GM18498 (cell line): ENCODE data around the gene RELL1.

Source experiments
- ATAC-seq: cut with Tn5 transposase; IDR thresholded peaks from one replicate; pipeline ENCODE4 v1.9.1; 2021; ENCODE audit warnings: mild to moderate bottlenecking, moderate library complexity; ENCODE audit not compliant: unreplicated experiment

RELL1 gene

DNA sequence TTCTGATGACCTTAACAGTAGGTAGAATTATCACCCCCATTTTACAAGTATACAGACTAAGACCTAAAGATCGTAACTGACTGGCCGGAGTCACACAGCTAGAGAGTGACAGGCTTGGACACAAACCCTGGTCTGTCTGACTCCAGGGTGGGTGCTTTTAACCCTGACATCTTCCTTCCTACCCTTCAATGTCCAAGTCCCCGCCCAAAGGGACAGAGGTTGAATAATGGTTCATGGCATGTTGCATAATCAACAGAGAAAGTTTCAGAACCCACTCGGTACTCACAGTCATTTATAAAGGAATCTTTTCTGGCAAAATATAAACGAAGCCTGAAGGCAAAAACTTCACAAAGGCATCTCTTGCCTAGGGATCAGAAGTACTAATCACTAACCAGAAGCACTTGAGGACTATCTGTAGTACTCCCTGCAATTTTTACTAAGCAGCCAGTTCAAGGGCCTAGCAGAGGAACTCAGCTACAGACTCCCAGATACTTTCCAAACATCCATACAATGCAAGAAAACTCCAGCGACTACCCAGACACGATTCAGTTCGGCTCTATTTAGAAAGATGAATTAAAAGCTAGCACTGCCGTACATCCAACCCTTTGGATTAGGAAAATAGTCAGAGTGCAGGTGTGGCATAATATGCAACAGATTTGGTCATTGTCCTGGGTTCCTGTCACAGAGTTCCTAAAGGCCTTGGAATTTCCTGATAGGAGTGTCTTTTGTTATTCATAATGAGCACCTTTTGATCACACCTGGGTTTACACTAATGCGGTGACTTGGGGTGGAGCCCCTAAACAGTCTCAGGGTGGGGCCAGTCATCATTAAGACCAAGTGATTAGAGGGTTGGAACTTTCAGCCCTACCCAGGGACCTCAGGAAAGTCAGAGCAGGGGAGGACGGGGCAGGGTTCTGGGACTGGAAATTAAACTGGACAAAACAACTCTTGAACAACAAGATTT is 44.0 kb downstream of the RELL1 start:
- ATAC-seq = no peak

DNA sequence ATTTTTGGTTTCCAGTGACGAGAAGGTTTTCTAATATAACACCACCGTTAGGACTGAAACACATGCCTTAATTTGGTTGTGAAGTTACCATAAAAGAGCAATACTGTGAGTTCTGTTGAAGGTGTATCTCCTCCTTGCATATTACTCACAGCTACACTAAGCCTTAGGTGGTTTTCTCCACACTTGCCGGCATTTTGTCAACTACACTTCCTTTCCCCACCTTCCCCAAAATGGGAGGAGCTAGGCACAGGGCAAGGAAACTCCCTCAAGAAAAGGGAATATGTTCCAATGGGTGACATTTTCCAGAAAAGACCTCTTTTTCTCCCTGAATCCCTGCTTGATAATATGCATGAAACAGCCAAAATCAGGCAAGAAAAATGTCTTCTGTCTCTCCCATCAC is 44.8 kb downstream of the RELL1 start:
- ATAC-seq = no peak

DNA sequence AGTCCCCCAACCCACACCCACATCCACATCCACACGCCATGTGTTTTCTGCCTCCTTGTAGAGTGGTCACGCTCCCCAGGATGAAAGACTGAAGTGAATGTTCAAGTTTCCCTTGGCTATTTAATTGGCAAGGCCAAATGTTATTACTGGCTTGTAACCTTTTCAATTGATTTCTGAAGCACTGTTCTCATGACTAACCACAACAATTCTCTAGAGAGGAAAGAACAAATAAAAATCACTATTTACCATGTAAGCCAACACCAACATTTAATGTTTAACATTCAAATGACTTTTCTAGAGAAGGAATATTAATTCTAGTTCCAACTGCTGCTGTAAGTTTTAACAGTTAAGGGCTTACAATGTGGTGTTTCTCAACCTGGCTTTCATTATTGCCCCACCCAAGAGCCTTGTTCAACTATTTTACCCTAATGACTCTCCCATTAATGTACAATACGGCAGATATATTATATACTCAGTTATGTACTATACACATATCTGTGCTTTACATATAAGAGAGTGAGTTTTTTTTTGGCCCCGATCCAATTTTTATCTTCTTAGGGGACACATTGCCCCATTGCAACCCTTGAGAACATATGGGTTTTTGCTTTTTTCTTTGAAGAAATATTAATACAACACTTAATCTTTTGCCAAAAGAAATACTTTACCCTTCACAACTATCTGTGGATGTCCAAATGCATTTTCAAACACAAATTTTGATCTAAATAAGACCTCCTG is 46.5 kb downstream of the RELL1 start:
- ATAC-seq = no peak

DNA sequence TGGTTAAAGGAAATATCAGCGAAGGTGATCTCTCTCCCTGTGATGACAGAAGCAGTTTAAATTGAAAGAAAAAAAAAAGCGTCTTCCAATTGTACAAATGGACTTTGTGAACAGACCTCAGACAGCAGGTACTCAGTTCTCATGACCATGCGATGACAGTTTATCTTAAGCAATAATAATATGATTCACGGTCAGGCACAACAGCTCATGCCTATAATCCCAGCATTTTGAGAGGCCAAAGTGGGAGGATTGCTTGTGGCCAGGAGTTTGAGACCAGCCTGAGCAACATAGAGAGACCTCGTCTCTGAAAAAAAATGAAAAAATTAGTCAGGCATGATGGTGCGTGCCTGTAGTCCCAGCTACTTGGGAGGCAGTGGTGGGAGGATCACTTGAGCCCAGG is 51.0 kb downstream of the RELL1 start:
- ATAC-seq = no peak

DNA sequence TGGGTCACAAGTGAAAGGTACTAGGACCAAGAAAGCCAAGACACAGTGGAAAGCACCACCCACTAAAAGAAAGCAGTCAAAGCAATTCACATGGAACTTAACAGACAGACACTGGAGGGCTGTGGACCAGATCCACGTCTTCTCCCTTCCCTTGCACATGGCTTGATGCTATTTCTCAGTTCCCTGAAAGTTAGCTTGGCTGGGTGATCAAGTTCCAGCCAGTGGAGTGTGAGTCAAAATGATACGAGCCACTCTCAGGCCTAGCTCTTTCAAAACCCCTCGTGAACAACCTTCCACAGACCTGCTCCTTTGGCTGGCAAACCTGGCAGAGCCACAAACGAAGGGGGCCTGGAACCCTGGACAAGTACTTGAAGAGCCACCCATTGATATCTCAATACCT is 52.0 kb downstream of the RELL1 start:
- no peak for ATAC-seq

DNA sequence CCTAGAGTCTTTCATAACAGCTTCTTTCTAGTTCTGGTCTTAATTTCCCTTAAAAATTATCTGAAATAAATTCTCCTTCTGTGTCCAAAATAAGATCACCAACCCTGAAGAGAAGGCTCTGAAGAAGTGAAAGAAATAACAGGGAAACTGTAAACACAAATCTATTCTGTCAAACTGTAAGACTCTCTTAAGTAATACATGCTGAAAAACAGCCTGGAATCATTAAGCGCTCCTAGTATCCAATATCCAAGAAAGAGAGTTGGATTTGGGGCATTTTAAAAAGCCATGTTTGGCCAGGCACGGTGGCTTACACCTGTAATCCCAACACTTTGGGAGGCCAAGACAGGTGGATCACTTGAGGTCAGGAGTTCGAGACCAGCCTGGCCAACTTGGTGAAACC is 53.3 kb downstream of the RELL1 start:
- no peak for ATAC-seq

DNA sequence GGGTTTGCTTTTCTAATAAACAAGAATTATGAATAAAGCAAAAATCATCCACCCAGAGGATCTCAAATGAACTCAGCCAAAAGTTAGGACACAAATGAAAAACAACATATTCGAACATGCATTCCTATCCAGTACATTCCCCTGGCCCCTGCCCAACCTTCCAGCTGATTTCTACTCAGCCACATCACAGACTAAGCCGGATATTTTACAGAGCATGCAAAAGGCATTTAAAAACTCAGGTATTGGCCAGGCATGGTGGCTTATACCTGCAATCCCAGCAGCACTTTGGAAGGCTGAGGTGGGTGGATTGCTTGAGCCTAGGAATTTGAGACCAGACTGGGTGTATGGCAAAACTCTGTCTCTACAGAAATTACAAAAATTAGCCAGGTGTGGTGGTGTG is 54.6 kb downstream of the RELL1 start:
- ATAC-seq = no peak

DNA sequence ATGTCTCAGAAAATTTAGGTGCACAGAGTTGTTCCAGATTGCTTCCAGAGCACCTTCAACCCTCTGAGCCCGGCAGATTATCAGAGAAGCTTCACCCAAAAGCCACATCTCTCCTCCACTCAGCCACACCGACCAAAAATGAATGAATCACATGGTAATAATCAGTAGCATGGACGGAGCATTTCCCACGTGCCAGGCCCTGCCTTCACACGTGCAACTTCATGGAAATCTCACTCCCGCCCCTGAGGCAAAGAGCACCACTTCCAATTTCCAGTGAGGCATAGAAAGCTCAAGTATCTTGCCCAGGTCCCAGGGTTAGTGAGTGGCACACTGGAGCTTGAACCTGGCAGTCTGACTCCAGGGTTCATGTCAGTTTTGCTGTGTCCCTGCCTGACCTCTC is 56.5 kb downstream of the RELL1 start:
- no peak for ATAC-seq

DNA sequence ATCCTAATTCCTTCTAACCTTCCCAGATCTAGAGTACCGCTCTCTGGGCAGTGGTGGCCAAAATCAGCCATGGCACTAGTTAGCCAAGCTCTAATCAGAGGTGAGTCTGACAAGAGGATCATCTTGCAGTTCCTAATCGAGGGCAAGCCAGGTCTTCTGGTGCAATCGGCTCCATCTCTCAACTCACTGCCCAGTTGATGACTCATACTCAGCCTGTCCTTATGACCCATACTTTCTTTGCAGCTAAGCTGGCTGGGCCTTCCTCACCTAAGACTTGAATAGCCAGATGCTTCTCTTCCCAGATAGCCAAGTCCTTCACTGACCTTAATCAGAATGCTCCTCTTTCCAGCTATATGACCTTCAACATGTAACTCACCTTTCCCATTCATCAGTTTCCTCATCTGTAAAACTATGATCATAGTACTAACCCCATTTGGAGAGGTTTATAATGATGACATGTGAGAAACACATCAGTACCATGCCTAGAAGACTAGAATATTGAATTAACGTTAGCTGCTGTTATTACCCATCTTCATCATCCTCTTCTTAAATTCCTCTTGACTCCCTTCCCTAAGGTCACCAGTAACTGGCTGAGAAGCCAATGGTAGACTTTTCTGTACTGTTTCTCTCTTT is 57.1 kb downstream of the RELL1 start:
- ATAC-seq = no peak

DNA sequence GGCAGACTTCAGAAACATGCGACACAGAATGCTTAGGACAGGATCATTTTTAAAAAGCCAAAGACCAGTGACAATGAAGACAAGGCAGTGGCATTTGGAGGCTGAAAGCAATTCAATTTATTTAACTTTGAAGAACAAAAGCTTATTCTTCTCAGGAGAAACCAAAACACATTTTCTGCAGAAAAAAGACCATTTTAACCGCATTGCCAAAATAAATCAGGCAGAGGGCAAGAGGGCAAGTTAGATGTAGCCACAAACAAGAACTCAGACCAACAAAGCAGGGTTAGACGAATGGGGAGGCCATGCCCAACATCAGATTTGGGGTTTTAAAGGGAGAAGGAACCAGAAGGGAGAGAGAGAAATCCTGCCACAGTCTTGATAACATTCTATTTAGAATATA is 58.9 kb downstream of the RELL1 start:
- no peak for ATAC-seq

DNA sequence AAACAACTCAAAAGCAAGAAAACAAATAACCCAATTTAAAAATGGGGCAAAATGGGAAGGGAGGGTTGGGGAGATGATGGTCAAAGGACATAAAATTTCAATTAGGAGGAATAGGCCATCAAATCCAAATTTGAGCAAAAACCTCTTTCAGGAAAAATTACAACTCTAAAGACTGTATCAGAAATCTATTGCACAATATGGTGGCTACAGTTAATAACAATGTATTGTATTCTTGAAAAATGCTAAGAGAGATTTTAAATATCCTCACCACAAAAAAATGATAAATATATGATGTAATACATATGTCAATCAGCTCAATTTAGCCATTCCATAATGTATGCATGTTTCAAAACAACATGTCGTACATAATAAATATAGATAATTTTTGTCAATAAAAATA is 60.7 kb downstream of the RELL1 start:
- ATAC-seq = no peak

DNA sequence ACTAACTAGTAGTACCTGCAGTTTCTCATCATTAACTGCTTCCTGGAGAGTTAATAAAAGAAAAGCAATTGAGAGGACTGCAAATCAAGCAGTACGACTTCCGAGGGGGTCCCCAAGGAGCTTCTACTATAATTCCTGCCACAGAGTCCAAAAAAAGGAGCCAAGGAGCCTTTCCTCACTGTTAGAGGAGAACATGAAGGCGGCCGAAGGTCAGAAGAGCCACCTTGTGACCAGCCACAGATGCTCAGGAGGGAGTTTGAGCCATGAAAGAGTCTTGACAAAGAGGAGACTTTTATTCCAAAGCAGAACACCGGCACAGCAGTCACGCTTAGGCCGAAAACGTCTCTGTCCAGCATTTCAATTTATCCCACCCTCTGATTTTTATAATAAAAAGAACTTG is 62.2 kb downstream of the RELL1 start:
- no peak for ATAC-seq

DNA sequence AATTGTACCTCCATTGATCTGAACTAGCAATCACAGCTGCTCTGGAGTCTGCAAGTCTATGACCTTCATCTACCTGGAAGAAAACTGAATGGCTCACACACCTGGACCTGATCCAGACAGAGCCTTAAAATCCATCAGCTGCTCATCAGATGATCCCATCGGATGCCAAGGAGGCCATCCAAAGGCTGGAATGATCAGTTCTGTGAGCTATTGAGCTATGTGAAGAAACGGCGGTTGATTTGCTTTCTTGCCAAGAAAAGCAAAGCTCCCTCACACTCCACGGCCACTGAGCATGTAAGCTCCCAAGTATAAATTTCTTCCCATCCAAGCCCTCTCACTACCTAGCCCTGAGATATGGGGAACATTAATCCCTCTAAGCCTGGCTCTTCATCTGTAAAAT is 63.1 kb downstream of the RELL1 start:
- ATAC-seq = no peak

DNA sequence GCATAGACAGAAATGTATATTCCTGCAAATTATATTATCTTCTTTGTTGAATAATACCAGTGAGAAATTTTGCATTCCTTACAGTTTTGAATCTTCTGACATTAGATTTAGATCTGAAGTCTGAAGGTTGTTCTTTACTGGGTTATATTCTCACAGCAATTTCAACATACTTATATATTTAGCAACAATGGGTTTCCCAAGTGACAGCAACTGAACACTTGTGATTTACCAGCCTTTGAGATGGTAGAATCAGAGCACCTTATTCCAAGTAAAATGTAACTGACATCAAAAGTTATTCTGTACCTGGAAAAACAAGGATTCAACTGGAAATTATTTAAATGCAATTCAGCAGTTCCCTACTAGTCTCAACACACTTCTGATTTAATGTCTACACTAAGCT is 66.0 kb downstream of the RELL1 start:
- no peak for ATAC-seq

DNA sequence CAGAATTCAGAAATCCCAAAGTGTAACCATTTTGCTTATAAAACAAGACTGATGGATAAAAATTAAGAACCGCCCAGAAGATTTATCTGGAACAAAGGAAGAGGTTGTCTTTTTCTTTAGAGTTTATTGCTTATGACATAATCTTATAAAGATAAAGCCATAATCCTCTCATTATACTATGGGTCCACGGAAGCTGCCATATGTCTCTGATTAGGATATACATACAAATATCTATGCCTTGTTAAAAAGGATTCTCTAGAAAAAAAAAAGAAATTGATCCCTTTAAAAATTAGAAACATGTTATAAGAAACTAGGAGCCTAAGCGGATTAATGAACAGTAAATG is 70.5 kb downstream of the RELL1 start:
- no peak for ATAC-seq

DNA sequence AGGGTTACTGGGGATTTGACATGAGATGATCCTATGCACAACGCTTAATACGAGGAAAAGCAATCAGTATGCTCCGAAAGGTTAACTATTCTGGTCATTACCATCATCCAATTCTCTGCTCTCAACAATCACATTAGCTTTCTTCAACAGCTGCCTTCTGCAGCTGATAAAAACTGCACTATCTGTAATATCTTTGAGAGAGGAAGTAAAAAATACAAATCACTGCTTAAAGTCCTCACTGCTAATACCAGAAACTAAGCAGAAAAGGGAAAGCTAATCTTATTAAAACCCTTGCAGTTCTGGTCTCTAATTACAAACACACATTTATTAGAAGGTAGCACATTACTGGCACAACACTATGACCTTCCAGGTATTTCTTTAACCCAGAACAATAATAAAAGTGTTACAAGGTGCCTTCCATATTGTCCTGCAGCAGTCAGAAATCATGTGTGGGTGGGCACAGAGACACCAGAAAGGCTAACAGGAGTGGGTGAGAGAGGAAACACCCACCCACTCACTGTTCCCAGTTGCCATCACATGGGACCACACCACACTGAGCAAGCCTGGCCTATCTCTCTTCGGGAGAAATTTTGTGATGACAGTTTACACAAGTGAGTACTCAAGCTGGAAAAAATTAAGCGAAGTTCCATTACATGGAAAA is 71.0 kb downstream of the RELL1 start:
- ATAC-seq = no peak

DNA sequence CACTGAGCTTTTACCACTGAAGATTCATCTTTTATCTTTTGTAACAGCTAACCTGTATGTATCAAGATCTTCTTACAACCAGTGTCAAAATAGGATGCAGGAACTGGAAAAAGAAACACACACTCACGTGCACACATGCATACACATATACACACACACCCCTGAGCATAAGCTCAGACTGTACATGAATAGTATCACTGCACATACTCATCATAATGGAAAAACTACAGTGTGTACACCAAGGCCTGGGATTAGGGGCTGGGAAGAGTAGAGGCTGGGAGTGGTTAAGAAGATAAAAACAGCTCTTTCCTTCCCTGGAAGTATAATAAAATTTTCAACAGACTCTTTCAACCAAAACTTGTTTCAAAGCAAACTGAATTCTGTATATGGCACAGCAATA is 73.4 kb downstream of the RELL1 start:
- ATAC-seq = no peak

DNA sequence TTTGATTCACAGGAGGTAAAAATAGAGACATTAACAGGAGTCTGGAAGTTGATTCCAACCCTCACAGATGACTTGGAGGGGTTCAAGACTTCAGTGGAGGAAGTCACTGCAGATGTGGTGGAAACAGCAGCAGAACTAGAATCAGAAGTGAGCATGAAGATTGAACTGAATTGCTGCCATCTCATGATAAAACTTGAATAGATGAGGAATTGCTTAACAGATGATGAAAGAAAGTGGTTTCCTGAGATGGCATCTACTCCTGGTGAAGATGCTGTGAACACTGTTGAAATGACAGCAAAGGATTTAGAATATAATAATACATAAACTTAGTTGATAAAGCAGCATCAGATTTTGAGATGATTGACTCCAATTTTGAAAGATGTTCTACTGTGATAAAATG is 76.5 kb downstream of the RELL1 start:
- ATAC-seq = no peak

DNA sequence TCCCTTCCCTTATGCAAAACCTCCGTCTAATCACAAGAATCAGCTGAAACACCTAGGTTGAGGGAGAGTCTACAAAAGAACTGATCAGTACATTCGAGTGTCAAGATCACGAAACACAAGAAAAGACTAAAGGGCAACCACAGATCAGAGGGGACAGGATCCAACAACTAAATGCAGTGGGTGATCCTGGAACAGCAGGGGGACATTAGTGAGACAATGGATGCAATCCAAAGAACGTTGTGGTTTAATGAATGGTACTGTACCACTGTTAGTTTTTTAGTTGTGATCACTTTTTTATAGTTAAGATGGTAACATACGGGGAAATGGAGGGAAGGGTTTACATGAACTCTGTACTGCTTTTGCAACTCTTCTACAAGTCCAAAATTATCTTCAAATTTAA is 79.2 kb downstream of the RELL1 start:
- no peak for ATAC-seq

DNA sequence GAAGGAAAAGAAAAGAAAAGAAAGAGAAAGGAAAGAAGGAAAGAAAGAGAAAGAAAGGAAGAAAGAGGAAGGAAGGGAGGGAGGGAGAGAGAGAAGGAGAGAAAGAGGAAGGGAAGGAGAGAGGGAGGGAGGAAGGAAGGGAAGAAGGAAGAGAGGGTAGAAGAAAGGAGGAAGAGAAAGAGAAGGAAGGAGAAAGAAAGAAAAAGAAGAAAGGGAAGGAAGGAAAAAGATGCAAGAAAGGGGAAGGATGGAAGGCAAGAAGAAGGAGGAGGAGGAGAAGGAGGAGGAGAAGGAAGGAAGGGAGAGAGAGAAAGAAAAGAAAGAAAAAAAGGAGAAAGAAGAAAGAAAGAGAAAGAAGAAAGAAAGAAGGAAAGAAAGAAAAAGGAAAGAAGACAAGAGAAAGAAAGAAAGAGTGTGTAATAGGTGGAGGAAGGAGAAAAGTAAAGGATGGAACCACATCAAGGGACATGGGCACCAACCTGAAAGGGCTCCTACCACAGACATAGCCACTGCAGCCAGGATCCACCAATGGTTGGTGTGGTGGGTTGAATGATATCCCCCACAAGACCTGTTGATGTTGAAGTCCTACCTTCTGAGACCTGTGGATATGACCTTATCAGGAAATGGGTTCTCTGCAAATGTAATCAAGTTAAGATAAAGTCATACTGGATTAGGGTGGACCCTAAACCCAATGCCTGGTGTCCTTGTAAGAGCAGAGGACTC is 80.2 kb downstream of the RELL1 start:
- no peak for ATAC-seq

DNA sequence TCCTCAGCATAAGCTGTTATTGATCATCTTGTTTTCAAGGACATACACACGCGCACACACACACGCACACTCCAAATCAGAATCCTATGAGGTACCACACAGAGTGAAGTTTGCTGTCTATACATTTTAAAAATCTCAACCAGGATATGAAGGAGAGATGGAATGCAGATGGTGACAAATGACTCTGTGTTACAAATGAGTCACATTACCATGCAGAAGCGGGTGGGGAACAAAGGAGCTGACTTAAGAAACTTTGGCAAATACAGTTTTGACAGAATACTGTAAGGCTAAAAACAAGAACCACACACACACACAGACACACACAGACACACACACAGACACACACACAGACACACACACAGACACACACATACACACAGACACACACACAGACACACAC is 81.7 kb downstream of the RELL1 start:
- no peak for ATAC-seq
